ENCODE measurements around the gene NAP1L4. TPM values are rescaled to one million over a fixed set of nuclear protein-coding genes. Genes with fewer than 3 reads are reported as not detected.
A peak's percentile ranks its signal among the peaks of the same experiment; 100 is the strongest.

NAP1L4 gene
- total RNA-seq, 1 donor, result 72.0 TPM

GRCh38 chr11:3007404-3008010 is 15.4 kb upstream of the NAP1L4 start:
- Histone ChIP-seq H3K27ac (ENCODE audit: low read depth, low read length) (no peak overlapping the region), H3K4me1 (ENCODE audit: insufficient read depth, low read length) (no peaks in the 10 kb centered on the region), H3K27me3 (ENCODE audit: insufficient read depth, low read length) (no peaks in the 10 kb centered on the region), H3K36me3 (ENCODE audit: insufficient read depth, low read length) (peaks cover 79% of the 10 kb centered on the region), H4K20me1 (ENCODE audit: insufficient read depth, low read length) (peaks cover 5% of the 10 kb centered on the region), H2AFZ (ENCODE audit: low read length) (no peak overlapping the region), H3K79me2 (ENCODE audit: insufficient read depth, low read length) (no peaks in the 10 kb centered on the region), H3K4me2 (ENCODE audit: insufficient read depth, low read length) (no peak overlapping the region), H3K9me3 (ENCODE audit: low read depth, low read length) (no peaks in the 10 kb centered on the region), H3K4me3 (ENCODE audit: insufficient read depth, low read length) (no peak overlapping the region)
- TF ChIP-seq, protein P1, sequence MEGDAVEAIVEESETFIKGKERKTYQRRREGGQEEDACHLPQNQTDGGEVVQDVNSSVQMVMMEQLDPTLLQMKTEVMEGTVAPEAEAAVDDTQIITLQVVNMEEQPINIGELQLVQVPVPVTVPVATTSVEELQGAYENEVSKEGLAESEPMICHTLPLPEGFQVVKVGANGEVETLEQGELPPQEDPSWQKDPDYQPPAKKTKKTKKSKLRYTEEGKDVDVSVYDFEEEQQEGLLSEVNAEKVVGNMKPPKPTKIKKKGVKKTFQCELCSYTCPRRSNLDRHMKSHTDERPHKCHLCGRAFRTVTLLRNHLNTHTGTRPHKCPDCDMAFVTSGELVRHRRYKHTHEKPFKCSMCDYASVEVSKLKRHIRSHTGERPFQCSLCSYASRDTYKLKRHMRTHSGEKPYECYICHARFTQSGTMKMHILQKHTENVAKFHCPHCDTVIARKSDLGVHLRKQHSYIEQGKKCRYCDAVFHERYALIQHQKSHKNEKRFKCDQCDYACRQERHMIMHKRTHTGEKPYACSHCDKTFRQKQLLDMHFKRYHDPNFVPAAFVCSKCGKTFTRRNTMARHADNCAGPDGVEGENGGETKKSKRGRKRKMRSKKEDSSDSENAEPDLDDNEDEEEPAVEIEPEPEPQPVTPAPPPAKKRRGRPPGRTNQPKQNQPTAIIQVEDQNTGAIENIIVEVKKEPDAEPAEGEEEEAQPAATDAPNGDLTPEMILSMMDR (IDR thresholded peaks at IDR 0.05; ENCODE audit: extremely low read depth, low read depth, low read length), result no peak
- peak; percentile 38 for DNase-seq (ENCODE audit: insufficient read length, low spot score, missing footprints)

DNA sequence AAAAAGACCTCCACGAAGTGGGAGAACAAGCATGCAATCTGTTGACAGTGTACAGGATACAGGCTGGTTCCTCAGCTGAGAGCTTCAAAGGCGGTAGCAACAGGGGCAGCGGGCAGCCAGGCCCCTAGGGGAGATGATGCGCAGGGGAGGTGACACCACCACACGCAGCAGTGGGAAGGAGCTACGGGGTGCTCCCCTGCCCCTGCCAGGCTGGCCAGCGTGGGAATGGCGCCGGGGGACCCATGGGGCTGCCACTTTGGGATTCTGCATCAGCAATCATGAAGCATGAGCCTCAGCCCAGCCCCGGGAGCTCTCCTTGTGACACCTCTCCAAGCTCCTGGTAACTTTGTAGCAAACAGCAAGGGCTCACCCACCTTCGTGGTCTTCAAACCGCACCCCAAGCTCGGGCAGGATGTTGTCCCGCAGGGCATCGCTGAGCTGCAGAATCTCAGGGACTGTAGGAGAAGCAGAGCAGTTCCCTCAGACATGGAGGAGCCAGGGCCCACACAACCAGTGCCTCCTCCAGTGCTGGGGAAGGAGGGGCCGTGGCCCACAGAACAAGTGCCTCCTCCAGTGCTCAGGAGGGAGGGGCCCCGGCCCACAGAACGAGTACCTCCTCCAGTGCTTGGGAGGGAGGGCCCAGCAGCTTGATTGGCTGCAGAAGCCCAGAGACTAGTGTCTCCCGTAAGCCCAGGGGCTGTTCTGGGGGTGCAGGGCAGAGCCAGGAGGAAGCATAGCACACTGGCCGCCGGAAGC is 14.6 kb upstream of the NAP1L4 start:
- DNase-seq (ENCODE audit: insufficient read length, low spot score, missing footprints), result peak; percentile 66
- H4K20me1 ChIP-seq (ENCODE audit: insufficient read depth, low read length), result peaks cover 3% of the 10 kb centered on the region
- no peaks in the 10 kb centered on the region for H3K79me2 ChIP-seq (ENCODE audit: insufficient read depth, low read length)
- H3K27me3 ChIP-seq (ENCODE audit: insufficient read depth, low read length), result no peaks in the 10 kb centered on the region
- TF ChIP-seq, protein P1 (IDR thresholded peaks at IDR 0.05; ENCODE audit: extremely low read depth, low read depth, low read length), result no peak
- no peaks in the 10 kb centered on the region for H3K9me3 ChIP-seq (ENCODE audit: low read depth, low read length)
- H3K4me2 ChIP-seq (ENCODE audit: insufficient read depth, low read length), result no peak overlapping the region
- no peak overlapping the region for H3K4me3 ChIP-seq (ENCODE audit: insufficient read depth, low read length)
- no peak overlapping the region for H2AFZ ChIP-seq (ENCODE audit: low read length)
- H3K27ac ChIP-seq (ENCODE audit: low read depth, low read length), result no peak overlapping the region
- peaks cover 79% of the 10 kb centered on the region for H3K36me3 ChIP-seq (ENCODE audit: insufficient read depth, low read length)
- peaks cover 1% of the 10 kb centered on the region for H3K4me1 ChIP-seq (ENCODE audit: insufficient read depth, low read length)

- H3K36me3 ChIP-seq (ENCODE audit: insufficient read depth, low read length), result peaks cover 76% of the 10 kb centered on the region
- H3K79me2 ChIP-seq (ENCODE audit: insufficient read depth, low read length), result no peaks in the 10 kb centered on the region
Measured at GRCh38 chr11:3004481-3004880, 12.4 kb upstream of the NAP1L4 start.

More at GRCh38 chr11:3004481-3004880, 12.4 kb upstream of the NAP1L4 start:
- H3K4me3 ChIP-seq (ENCODE audit: insufficient read depth, low read length), result no peak overlapping the region
- no peak overlapping the region for H3K4me2 ChIP-seq (ENCODE audit: insufficient read depth, low read length)
- H3K4me1 ChIP-seq (ENCODE audit: insufficient read depth, low read length), result peaks cover 17% of the 10 kb centered on the region
- H3K9me3 ChIP-seq (ENCODE audit: low read depth, low read length), result no peaks in the 10 kb centered on the region
- peak; percentile 18 for DNase-seq (ENCODE audit: insufficient read length, low spot score, missing footprints)
- no peak overlapping the region for H3K27ac ChIP-seq (ENCODE audit: low read depth, low read length)
- H4K20me1 ChIP-seq (ENCODE audit: insufficient read depth, low read length), result peaks cover 4% of the 10 kb centered on the region
- H2AFZ ChIP-seq (ENCODE audit: low read length), result no peak overlapping the region
- TF ChIP-seq, protein P1 (IDR thresholded peaks at IDR 0.05; ENCODE audit: extremely low read depth, low read depth, low read length), result no peak
- no peaks in the 10 kb centered on the region for H3K27me3 ChIP-seq (ENCODE audit: insufficient read depth, low read length)

Measured in osteoblast (primary cell).